Loucy (cell line): ENCODE results near the gene RHAG.

Experiments used
- H2AFZ ChIP-seq: fragments of 200-600 bp; sonication (generic); 2 replicates; pipeline ENCODE4 v1.6.0; 2016; ENCODE audit warnings: antibody characterized with exemption, mild to moderate bottlenecking, low read length, moderate library complexity
- H3F3A ChIP-seq: fragments of 200-600 bp; 2 replicates; pipeline ENCODE4 v1.6.0; 2016; ENCODE audit warnings: antibody characterized with exemption, low read depth, mild to moderate bottlenecking
- H3K27me3 ChIP-seq: fragments of 200-600 bp; sonication (generic); 2 replicates; pipeline ENCODE4 v1.6.1; 2014; ENCODE audit warnings: low read length, mild to moderate bottlenecking; ENCODE audit not compliant: insufficient read depth, poor library complexity, severe bottlenecking
- H3K36me3 ChIP-seq: fragments of 200-600 bp; sonication (generic); 2 replicates; pipeline ENCODE4 v1.6.1; 2016; ENCODE audit warnings: low read length; ENCODE audit not compliant: insufficient read depth
- H3K4me1 ChIP-seq: fragments of 200-600 bp; sonication (generic); 2 replicates; pipeline ENCODE4 v1.5.1; 2014; ENCODE audit warnings: low read length, mild to moderate bottlenecking; ENCODE audit not compliant: insufficient read depth, poor library complexity, severe bottlenecking
- H3K4me2 ChIP-seq: fragments of 200-600 bp; sonication (generic); 2 replicates; pipeline ENCODE4 v1.6.0; 2014; ENCODE audit warnings: antibody characterized with exemption, low read length, low read depth, mild to moderate bottlenecking; ENCODE audit not compliant: poor library complexity, severe bottlenecking
- H3K4me3 ChIP-seq: fragments of 200-600 bp; sonication (generic); 2 replicates; pipeline ENCODE4 v1.5.1; 2014; ENCODE audit warnings: low read length, mild to moderate bottlenecking, mixed read lengths; ENCODE audit not compliant: poor library complexity, severe bottlenecking
- H3K79me2 ChIP-seq: fragments of 200-600 bp; sonication (generic); 2 replicates; pipeline ENCODE4 v1.6.1; 2014; ENCODE audit warnings: low read length; ENCODE audit not compliant: insufficient read depth
- H3K9ac ChIP-seq: fragments of 200-600 bp; sonication (generic); 2 replicates; pipeline ENCODE4 v1.6.0; 2014; ENCODE audit warnings: mild to moderate bottlenecking, low read depth, low read length, moderate library complexity; ENCODE audit not compliant: poor library complexity, severe bottlenecking
- H3K9me2 ChIP-seq: fragments of 200-600 bp; sonication (generic); replicated peaks from 2 replicates; pipeline ENCODE4 v1.6.1; 2016; ENCODE audit warnings: low read depth, low read length, mixed read lengths
- H3K9me3 ChIP-seq: fragments of 200-600 bp; sonication (generic); 2 replicates; pipeline ENCODE4 v1.6.1; 2014; ENCODE audit warnings: mild to moderate bottlenecking, antibody characterized with exemption, low read length, low read depth; ENCODE audit not compliant: insufficient read depth
- H4K20me1 ChIP-seq: fragments of 200-600 bp; sonication (generic); 2 replicates; pipeline ENCODE4 v1.6.0; 2014; ENCODE audit warnings: antibody characterized with exemption, low read length, mild to moderate bottlenecking; ENCODE audit not compliant: insufficient read depth, poor library complexity, severe bottlenecking
- EZH2phosphoT487 ChIP-seq: fragments of 200-600 bp; IDR thresholded peaks from 2 replicates; pipeline ENCODE4 v1.6.1; 2018; ENCODE audit warnings: antibody characterized with exemption, mild to moderate bottlenecking, moderate library complexity, borderline replicate concordance
- TF ChIP-seq, protein P1 (sequence below): fragments of 200-600 bp; sonication (generic); conservative IDR thresholded peaks from 2 replicates; pipeline ENCODE4 v1.5.1; 2014; ENCODE audit warnings: mild to moderate bottlenecking, antibody characterized with exemption, low read length

Gene RHAG

GRCh38 chr6:49570474-49571079 lies 66.1 kb downstream of the RHAG start:
- H3F3A ChIP-seq = no peaks in the 10 kb centered on the region
- no peaks in the 10 kb centered on the region for H3K27me3 ChIP-seq
- H3K4me2 ChIP-seq = no peak overlapping the region
- H4K20me1 ChIP-seq = no peaks in the 10 kb centered on the region
- H3K36me3 ChIP-seq = no peaks in the 10 kb centered on the region
- no peaks in the 10 kb centered on the region for H3K9me3 ChIP-seq
- no peaks in the 10 kb centered on the region for H3K79me2 ChIP-seq
- H3K9ac ChIP-seq = no peak overlapping the region
- H3K9me2 ChIP-seq = no peaks in the 10 kb centered on the region
- H3K4me1 ChIP-seq = no peaks in the 10 kb centered on the region
- no peak overlapping the region for H3K4me3 ChIP-seq
- no peak overlapping the region for H2AFZ ChIP-seq
- TF ChIP-seq EZH2phosphoT487 = no peak
- TF ChIP-seq, protein P1, sequence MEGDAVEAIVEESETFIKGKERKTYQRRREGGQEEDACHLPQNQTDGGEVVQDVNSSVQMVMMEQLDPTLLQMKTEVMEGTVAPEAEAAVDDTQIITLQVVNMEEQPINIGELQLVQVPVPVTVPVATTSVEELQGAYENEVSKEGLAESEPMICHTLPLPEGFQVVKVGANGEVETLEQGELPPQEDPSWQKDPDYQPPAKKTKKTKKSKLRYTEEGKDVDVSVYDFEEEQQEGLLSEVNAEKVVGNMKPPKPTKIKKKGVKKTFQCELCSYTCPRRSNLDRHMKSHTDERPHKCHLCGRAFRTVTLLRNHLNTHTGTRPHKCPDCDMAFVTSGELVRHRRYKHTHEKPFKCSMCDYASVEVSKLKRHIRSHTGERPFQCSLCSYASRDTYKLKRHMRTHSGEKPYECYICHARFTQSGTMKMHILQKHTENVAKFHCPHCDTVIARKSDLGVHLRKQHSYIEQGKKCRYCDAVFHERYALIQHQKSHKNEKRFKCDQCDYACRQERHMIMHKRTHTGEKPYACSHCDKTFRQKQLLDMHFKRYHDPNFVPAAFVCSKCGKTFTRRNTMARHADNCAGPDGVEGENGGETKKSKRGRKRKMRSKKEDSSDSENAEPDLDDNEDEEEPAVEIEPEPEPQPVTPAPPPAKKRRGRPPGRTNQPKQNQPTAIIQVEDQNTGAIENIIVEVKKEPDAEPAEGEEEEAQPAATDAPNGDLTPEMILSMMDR = 0 out of 2 replicates have a peak, but pooled peaks have one; percentile 16

- Histone ChIP-seq H3K9me3 (no peaks in the 10 kb centered on the region), H3K4me3 (no peak overlapping the region), H2AFZ (no peak overlapping the region), H4K20me1 (no peaks in the 10 kb centered on the region), H3K9ac (no peak overlapping the region), H3F3A (no peaks in the 10 kb centered on the region), H3K4me2 (no peak overlapping the region), H3K4me1 (no peaks in the 10 kb centered on the region), H3K79me2 (no peaks in the 10 kb centered on the region), H3K36me3 (no peaks in the 10 kb centered on the region), H3K9me2 (no peaks in the 10 kb centered on the region), H3K27me3 (no peaks in the 10 kb centered on the region)
- TF ChIP-seq EZH2phosphoT487 = no peak
- TF ChIP-seq, protein P1 = no peak
These were observed 70.8 kb downstream of the RHAG start for GRCh38 chr6:49565855-49566254.

DNA sequence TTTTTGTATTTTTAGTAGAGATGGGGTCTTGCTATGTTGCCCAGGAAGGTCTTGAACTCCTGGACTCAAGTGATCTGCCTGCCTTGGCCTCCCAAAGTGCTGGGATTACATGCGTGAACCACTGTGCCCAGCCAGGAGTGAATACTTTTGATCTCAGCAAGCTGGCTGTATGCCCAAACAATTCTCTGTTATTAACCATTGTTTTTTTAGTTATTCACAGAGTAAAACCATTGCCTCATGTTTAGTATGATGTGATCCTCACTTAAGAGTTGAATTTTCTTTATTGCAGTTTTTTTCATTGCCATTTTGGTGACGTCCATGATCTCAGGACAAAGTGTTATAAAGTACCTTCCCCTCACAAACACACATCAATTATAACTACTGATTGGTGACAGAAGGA lies 71.4 kb downstream of the RHAG start:
- Histone ChIP-seq H3F3A (no peaks in the 10 kb centered on the region), H3K9me3 (no peaks in the 10 kb centered on the region), H3K9ac (no peak overlapping the region), H2AFZ (no peak overlapping the region), H3K9me2 (no peaks in the 10 kb centered on the region), H3K36me3 (no peaks in the 10 kb centered on the region), H3K4me3 (no peak overlapping the region), H3K4me2 (no peak overlapping the region), H3K27me3 (no peaks in the 10 kb centered on the region), H4K20me1 (no peaks in the 10 kb centered on the region), H3K4me1 (no peaks in the 10 kb centered on the region), H3K79me2 (no peaks in the 10 kb centered on the region)
- TF ChIP-seq, protein P1 = no peak
- TF ChIP-seq EZH2phosphoT487 = no peak
